Measurements from ENCODE around the gene IL36B.
"Not testable (repeated sequence)": the region's sequence is repeated elsewhere in the genome, so short reads cannot be mapped to it uniquely, and the experiment has no call there.

Gene IL36B

DNA sequence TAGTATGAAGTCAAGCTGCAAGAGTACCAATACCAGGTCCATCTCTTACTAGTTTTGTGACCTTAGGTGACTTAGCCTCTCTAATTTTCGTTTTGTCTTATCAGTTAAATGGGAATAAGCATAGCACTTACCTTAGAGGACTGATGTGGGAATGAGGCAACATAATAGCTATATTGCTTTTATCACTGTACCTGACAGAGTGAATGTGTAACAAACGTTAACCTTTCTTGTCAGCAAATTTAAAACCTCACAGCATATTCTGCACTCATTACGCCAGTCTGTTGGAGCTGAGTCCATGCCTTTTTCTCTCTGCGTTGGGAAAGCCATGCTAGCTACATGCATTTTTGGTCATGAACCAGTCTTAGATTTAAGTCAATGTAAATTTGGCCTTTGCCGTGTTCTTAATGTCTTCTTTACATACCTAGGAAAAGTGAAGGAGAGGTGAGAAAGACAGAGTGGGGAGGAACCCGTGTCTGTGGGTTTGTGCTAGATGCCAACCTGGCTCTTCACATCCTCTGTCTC lies at the start of gene IL36B:
Gene IL36B, minus strand, starts transcription at position 472 of the 522 bp plus-strand sequence.
- DNase-seq, result no peak

DNA sequence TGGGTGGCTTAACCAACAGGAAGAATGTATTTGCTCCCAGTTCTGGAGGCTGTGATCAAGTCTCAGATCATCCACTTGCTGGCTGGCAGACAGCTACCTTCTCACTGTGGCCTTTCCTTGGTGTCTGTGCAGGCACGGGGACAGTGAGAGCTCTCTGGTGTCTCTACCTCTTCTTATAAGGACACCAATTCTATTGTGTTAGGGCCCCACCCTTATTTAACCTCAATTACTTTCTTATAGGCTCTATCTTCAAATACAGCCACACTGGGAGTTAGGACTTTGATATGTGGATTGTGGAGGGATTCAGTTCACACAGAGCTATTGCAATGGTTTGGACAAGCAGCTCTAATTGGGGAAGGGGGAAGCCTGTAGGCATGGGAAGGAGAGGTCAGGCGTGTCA lies 49.5 kb upstream of the IL36B start:
- DNase-seq, result no peak

GRCh38 chr2:113098532-113098931 lies 45.9 kb upstream of the IL36B start:
- no peak for DNase-seq

DNA sequence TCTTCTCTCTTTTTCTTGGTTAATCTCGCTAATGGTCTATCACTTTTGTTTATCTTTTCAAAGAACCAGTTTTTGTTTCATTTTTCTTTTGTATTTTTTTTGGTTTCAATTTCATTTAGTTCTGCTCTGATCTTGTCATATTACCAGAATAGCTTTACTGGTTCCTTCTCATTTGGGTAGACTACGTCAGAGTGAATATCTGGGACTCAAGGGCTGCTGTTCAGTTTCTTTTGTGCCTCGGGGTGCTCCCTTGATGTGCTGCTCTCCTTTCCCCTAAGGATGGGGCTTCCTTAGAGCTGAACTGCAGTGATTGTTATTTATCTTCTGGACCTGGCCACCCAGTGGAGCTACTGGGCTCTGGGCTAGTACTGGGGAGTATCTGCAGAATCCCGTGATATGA lies 45.4 kb upstream of the IL36B start:
- no peak for DNase-seq

- not testable (repeated sequence) for DNase-seq
Measured at GRCh38 chr2:113096842-113097618, 44.4 kb upstream of the IL36B start.

DNA sequence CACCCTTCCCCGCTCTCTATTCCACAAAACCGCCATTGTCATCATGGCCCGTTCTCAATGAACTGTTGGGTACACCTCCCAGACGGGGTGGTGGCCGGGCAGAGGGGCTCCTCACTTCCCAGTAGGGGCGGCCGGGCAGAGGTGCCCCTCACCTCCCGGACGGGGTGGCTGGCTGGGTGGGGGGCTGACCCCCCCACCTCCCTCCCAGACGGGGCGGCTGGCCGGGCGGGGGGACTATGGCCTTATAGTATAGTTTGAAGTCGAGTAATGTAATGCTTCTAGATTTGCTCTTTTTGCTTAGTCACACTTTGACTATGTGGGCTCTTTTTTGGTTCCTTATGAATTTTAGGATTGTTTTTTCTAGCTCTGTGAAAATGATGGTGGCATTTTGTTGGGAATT lies 43.6 kb upstream of the IL36B start:
- not testable (repeated sequence) for DNase-seq

- no peak for DNase-seq
Measured at GRCh38 chr2:113093613-113093977, 40.9 kb upstream of the IL36B start.

GRCh38 chr2:113092864-113093612 lies 40.4 kb upstream of the IL36B start:
- DNase-seq, result no peak

GRCh38 chr2:113091231-113091896 lies 38.7 kb upstream of the IL36B start:
- no peak for DNase-seq

- DNase-seq, result no peak
Measured at GRCh38 chr2:113089916-113090315, 37.2 kb upstream of the IL36B start.

DNA sequence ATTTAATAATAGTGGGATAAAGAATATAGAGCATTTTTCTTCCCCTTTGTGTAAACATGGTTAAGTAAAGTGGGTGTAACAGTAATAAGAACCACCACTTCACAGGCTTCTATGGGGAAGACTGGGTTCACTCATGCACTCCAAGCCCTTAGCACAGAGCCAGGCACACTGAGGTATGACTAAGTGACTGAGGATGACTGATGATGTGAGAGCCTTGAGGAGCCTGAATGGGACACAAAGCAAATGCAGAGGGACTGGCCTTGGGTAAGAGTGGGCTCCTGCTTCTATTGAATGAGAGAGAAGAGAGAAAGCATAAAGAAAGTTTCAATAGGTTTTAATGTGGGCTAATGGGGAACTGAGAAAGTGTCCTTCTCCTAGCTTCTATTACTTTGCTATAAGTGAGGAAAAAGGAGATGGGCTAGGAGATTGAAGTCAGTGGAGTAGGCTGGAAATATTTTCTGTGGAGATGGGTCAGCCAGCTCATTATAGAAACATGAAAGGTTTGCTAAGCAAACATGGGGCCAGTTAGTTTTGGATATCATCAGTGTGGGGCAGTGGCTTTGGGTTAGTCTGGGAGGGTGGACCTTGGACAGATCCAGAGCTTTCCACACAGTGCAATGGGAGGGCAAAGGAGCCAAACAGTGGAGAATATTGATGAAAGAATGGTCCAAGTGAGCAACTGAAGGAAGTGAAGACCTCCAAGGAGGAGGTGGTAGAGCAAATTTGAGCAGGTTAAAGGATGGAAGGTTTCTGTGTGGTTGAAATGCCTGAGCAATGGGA lies 35.7 kb upstream of the IL36B start:
- DNase-seq, result no peak

DNA sequence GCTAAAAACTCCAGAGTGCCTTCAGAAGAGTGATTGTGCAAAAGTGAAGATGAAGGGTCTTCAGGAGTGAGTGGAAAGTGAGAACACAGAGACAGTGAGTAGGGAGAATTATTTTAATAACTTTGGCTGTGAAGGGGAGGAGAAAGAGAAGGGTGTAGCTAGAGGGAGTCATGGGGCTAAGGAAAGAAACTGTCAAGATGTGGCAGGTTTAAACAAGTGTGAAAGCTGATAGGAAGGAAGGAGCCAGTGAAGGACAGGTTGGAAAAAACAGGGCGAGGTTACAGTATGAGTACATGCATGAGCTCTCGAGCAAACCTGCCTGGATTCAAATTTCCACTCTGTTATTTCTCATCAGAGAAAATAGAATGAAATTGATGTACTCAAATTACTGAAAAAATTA lies 32.9 kb upstream of the IL36B start:
- DNase-seq, result no peak

- no peak for DNase-seq
Measured at GRCh38 chr2:113084249-113085000, 31.8 kb upstream of the IL36B start.

- no peak for DNase-seq
Measured at GRCh38 chr2:113083296-113083695, 30.6 kb upstream of the IL36B start.

DNA sequence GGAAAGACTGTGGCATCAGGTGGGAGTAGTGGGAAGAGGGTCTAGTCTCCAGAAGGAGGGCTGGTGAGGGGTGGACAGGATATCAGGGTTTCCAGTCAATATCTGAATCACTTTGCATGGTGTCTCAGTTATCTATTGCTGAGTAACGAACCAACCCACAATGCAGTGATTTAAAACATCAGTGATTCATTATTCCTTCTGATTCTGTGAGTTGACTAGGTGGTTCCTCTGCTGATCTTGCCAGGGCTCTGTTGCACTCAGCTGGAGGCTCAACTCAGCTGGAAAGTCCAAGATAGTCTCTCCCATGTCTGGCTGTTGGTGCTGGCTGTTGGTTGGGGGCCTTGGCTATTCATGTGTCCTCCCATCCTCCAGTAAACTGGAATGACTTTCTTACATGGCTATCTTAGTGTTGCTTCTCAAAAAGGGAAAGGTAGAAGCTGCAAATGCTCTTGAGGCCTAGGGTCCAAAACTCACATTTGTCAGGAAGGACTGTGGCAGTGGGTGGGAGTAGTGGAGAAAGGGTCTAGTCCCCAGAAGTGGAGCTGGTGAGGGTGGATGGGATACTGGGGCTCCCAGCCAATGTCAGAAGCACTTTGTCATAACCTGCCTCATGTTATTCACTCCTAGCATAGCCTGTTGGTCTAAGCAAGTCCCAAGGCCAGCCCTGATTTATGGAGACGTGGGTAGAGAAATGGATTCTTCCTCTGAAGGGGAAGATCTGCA lies 29.0 kb upstream of the IL36B start:
- DNase-seq, result no peak

- DNase-seq, result no peak
Measured at GRCh38 chr2:113080134-113080533, 27.5 kb upstream of the IL36B start.

DNA sequence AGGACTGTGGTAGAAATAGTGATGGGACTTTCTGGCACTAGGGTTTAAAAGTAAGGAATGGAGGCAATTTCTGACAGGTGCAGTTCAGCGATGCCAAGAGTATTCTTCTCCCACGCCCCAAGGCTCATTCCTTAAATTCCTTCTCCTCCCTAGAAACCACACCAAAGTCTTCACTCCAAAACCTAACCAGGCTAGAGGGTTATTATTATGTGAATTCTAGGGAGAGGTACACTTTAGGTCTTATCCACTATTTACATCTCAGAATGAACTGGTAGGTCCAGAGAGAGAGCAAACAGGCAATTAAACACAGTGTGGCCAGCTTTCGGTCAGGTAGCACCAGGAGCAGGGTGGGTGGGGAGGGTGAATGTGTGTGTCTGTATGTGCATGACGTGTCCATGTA lies 26.5 kb upstream of the IL36B start:
- no peak for DNase-seq

DNA sequence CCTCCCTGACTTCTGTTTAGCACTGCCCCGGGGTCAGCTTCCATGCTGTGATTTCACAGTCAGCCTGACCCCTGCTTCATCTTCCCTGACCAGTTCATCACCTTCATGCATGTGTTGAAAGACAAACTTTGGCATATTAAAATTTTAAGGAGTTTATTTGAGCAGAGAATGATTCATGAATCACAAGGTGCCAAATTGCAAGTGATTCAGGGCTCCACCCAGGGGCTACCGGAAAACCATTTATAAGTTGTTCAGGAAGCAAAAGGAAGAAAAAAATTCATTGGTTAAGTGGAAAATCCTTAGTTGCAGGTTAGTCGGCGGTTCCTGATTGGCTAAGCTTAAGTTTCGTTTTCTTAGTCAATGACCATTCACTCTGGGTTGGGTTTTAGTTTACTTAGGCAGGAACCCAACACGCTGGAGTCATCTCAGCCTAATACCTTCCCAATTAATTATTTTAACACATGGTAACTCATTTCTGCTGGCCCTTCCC lies 25.7 kb upstream of the IL36B start:
- DNase-seq, result no peak

- no peak for DNase-seq
Measured at GRCh38 chr2:113077921-113078320, 25.3 kb upstream of the IL36B start.

DNA sequence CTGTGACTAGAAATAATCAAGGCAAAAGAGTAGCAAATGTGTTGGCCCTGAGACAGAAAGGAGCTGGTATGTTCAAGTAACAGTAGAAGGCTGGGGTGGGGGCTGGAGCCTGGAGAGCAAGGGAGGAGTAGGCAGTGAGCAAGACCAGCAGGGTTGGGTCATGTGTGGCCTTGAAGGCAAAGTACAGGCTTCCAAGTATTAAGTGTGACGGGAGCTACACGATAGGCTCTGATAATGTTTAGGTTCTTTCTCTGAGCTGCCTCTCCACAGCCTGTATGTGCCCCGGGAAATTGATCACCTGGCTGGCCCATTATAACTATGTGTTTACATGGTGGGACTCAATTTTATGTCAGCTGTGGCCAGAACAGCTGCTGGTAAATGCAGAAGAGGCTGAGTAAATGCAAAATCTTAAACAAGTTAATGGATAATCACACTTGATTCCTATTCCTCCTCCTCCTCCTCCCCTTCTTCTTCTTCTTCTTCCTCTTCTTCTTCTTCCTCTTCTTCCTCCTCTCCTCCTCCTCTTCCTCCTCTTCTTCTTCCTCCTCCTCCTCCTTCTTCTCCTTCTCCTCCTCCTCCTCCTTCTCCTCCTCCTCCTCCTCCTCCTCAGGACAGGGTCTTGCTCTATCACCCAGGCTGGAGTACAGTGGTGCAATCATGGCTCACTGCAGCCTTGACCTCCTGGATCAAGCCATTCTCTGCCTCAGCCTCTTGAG lies 24.4 kb upstream of the IL36B start:
- no peak for DNase-seq

GRCh38 chr2:113075600-113075999 lies 22.9 kb upstream of the IL36B start:
- no peak for DNase-seq

Measured in NCI-H187 treated with DMSO at 0.1 percent for 48 hours (cell line).